Upper lobe of left lung (tissue), 6 donors: ENCODE data around the gene TF. TPM values are rescaled to one million over a fixed set of nuclear protein-coding genes. Genes with fewer than 3 reads are reported as not detected.

ENCODE experiments used
- ATAC-seq, 2 donors: fragments of 200-7000 bp; cut with Tn5 transposase; one replicate each; pipeline ENCODE4 v1.9.1; 2022; ENCODE audit warnings: mild to moderate bottlenecking in 2 of 2, moderate library complexity in 2 of 2; ENCODE audit not compliant: low FRiP score in 2 of 2
- DNase-seq, 2 donors: peaks; one replicate each; pipeline ENCODE4 v3.0.0-alpha.2; 2019 to 2020
- H3K27ac ChIP-seq, 4 donors: fragments of 200-600 bp; sonication (generic); one replicate each; pipeline ENCODE4 v1.5.1; 2016 to 2019
- H3K27me3 ChIP-seq, 4 donors: fragments of 200-600 bp; sonication (generic); one replicate each; pipeline ENCODE4 v1.5.1; 2017 to 2019
- H3K36me3 ChIP-seq, 4 donors: fragments of 200-600 bp; sonication (generic); one replicate each; pipeline ENCODE4 v1.5.1; 2016 to 2019
- H3K4me1 ChIP-seq, 4 donors: fragments of 200-600 bp; sonication (generic); one replicate each; pipeline ENCODE4 v1.5.1; 2018 to 2019
- H3K4me3 ChIP-seq, 4 donors: fragments of 200-600 bp; sonication (generic); one replicate each; pipeline ENCODE4 v1.5.1; 2017 to 2019; ENCODE audit warnings: mild to moderate bottlenecking in 2 of 4, moderate library complexity in 1 of 4
- H3K9me3 ChIP-seq, 4 donors: fragments of 200-600 bp; sonication (generic); one replicate each; pipeline ENCODE4 v1.5.1; 2018 to 2019
- EP300 ChIP-seq, 4 donors: sonication (generic); formaldehyde crosslinking; IDR thresholded peaks; one replicate each; pipeline ENCODE4 v1.5.1; 2017; ENCODE audit warnings: antibody characterized with exemption in 4 of 4, control low read depth in 2 of 4
- POLR2A ChIP-seq, 4 donors: fragments of 450-650 bp; IDR thresholded peaks; one replicate each; pipeline ENCODE4 v1.5.1; 2016 to 2017; ENCODE audit warnings: antibody characterized with exemption in 4 of 4, mild to moderate bottlenecking in 2 of 4
- POLR2AphosphoS5 ChIP-seq, 2 donors: sonication (generic); formaldehyde crosslinking; IDR thresholded peaks; one replicate each; pipeline ENCODE4 v1.5.1; 2017; ENCODE audit warnings: antibody characterized with exemption in 2 of 2
- WGBS, 2 donors: methylation state at CpG; one replicate each; pipeline ENCODE4 v1.1.5; 2017 to 2018; 5-methylcytosine and 5-hydroxymethylcytosine counted together
- total RNA-seq, 6 donors: library from RNA; depleted of rRNA in 4 of 6; stranded (reverse); fragments of >200 nt in 4 of 6; gene quantifications; one replicate each; pipeline versions ENCODE4 v1.1.0 to v1.2.1, GENCODE V29; 2016 to 2021
- TF ChIP-seq, protein P1 (sequence below), 6 experiments: fragments of 450-650 bp in 4 of 6; fragments of 200-600 bp in 2 of 6; sonication (generic) in 2 of 6; IDR thresholded peaks; one replicate each; pipeline ENCODE4 v1.5.1; 2016 to 2019; ENCODE audit warnings: antibody characterized with exemption in 6 of 6
- donor health status: DM: no; HTN: no; CAD: no; lungs with moderate emphysema.
- donor health status: DM: no; HTN: yes; CAD: no; lungs with severe emphysema.

Gene TF
- total RNA-seq, 6 donors from 2014 or later, result 0.61 to 15.5 (median 3.7) TPM

DNA sequence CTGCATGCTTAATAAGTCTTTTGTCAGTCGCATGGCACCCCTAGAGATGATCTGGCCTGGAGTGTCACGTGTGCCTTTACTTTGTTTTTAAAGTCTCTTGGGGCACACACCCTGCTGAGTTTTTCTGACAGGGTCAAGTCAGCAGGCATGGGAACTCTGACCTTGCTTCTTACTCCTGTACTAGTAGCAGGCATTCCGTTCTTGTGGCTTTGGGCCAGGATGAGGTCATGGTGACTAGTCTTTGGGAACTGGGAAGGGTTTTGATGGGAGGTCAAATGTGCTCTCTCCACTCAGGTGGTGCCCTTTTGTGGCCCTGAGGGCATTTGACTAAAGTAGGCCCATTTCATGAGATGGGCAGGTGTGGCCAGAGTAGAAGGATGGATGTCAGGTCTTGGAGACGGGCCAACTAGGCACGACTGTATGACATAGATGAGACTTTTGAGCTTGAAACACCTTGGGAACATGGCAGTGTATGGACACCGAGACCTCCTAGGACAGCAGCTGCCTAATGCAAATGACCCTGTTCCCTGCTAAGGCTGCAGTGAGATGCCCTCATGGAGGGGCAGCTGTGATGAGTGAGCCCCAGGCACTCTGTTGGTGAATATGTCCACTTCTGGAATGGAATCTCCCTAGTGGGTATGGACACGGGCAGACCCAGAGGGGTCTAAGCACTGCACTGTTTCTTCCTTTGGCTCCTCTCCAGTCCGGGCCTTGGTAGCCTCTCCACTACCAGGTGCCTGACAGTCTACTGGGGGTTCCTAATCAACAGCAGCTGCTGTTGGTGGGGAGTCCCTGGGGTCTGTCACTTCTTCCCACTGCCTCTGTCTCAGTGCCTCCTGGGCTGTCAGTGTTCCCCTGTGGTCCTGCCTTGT is 75.8 kb downstream of the TF start:
- no peaks in the 10 kb centered on the region for H3K4me1 ChIP-seq
- H3K4me3 ChIP-seq, result no peak overlapping the region
- H3K36me3 ChIP-seq, result peaks cover 0 to 71% (median 31%) of the 10 kb centered on the region in 4 donors
- DNase-seq (peak in 1 of 2 donors; percentile 42), ATAC-seq (peak in 1 of 2 donors; percentile 59)
- no peaks in the 10 kb centered on the region for H3K9me3 ChIP-seq
- TF ChIP-seq, protein P1, sequence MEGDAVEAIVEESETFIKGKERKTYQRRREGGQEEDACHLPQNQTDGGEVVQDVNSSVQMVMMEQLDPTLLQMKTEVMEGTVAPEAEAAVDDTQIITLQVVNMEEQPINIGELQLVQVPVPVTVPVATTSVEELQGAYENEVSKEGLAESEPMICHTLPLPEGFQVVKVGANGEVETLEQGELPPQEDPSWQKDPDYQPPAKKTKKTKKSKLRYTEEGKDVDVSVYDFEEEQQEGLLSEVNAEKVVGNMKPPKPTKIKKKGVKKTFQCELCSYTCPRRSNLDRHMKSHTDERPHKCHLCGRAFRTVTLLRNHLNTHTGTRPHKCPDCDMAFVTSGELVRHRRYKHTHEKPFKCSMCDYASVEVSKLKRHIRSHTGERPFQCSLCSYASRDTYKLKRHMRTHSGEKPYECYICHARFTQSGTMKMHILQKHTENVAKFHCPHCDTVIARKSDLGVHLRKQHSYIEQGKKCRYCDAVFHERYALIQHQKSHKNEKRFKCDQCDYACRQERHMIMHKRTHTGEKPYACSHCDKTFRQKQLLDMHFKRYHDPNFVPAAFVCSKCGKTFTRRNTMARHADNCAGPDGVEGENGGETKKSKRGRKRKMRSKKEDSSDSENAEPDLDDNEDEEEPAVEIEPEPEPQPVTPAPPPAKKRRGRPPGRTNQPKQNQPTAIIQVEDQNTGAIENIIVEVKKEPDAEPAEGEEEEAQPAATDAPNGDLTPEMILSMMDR (IDR thresholded peaks at IDR 0.05), result peak in 1 of 6 experiments; percentile 13
- TF ChIP-seq POLR2A (IDR thresholded peaks at IDR 0.05) (no peak), EP300 (IDR thresholded peaks at IDR 0.05) (no peak), POLR2AphosphoS5 (IDR thresholded peaks at IDR 0.05) (no peak)
- H3K27me3 ChIP-seq, result no peaks in the 10 kb centered on the region
- no peak overlapping the region for H3K27ac ChIP-seq
- 78 to 88% methylated on average over 8 of the region's 8 CpGs for WGBS, 2 donors

DNA sequence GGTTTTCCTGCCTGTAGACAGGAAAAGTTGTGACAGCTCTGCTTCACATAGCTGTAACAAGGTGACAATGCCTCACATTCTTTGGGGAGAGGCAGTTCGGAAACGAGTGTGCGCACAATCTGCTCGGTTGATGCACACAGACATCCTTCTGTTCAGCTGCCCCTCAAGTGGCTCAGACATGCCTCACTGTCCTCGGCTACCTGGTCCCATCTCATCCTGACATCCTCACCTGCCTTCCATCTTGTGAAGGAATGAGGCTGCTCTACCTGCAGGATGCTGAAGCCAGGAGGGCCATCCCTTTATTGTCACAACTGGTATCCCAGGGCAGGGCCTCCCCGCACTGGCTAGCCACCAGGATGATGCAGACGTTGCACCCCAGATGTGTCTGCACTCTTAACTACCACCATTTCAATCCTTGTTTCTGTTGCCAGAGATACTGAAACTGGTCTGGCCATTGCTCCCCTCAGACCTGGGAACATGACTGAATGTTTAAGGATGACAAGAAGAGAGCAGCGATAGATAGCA is 78.8 kb downstream of the TF start:
- no peaks in the 10 kb centered on the region for H3K9me3 ChIP-seq
- no peaks in the 10 kb centered on the region for H3K4me1 ChIP-seq
- ATAC-seq (no peak), DNase-seq (no peak)
- TF ChIP-seq POLR2AphosphoS5 (IDR thresholded peaks at IDR 0.05) (no peak), POLR2A (IDR thresholded peaks at IDR 0.05) (no peak), EP300 (IDR thresholded peaks at IDR 0.05) (no peak)
- TF ChIP-seq, protein P1 (IDR thresholded peaks at IDR 0.05), result no peak
- H3K27ac ChIP-seq, result no peak overlapping the region
- WGBS, 2 donors, result 86 to 90% methylated on average over 4 to 8 of the region's 8 CpGs
- H3K36me3 ChIP-seq, result peaks cover 0 to 47% (median 19%) of the 10 kb centered on the region in 4 donors
- H3K27me3 ChIP-seq, result no peaks in the 10 kb centered on the region
- H3K4me3 ChIP-seq, result no peak overlapping the region

DNA sequence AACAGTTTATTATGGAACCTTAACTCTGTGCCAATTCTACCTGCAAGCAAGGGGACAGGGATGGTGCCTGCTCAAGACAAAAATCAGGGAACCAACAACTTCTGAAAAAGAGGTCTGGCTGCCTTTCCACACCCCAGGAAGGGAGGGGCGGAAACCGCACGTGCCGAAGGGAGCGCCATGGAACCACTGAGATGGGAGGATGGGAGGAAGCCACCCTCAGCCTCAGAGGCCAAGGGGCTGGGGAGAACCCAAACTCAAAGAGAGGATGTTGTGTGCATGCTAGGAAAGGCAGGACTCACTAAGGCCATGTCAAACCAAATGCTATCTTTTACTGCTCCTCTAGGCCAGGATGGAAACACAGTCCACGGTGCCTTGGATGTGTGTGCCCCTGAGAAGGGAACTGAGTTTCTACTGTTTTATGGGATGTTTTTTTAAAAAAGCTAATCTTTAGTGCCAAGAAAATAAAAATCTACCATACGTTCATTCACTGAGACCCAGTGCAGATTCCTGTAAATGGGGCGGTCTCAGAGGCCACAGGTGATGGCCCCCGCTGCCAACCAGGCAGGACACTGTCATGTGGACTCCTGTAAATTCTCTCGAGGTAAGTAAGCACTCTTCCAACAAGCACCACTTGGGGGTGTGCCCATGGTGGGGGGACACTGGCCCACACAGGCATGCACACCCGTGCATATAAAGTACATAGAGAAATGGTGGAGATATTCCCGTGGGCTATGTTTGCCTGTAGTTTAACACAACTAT is 80.0 kb downstream of the TF start:
- H3K4me3 ChIP-seq, result no peak overlapping the region
- no peak overlapping the region for H3K27ac ChIP-seq
- DNase-seq (no peak), ATAC-seq (no peak)
- WGBS, 2 donors, result 87% methylated on average over 12 of the region's 12 CpGs
- no peaks in the 10 kb centered on the region for H3K4me1 ChIP-seq
- TF ChIP-seq, protein P1 (IDR thresholded peaks at IDR 0.05), result no peak
- TF ChIP-seq EP300 (IDR thresholded peaks at IDR 0.05), result no peak
- TF ChIP-seq POLR2A (IDR thresholded peaks at IDR 0.05), result no peak
- TF ChIP-seq POLR2AphosphoS5 (IDR thresholded peaks at IDR 0.05), result no peak
- H3K36me3 ChIP-seq, result peaks cover 0 to 35% (median 9%) of the 10 kb centered on the region in 4 donors
- H3K9me3 ChIP-seq, result no peaks in the 10 kb centered on the region
- no peaks in the 10 kb centered on the region for H3K27me3 ChIP-seq

DNA sequence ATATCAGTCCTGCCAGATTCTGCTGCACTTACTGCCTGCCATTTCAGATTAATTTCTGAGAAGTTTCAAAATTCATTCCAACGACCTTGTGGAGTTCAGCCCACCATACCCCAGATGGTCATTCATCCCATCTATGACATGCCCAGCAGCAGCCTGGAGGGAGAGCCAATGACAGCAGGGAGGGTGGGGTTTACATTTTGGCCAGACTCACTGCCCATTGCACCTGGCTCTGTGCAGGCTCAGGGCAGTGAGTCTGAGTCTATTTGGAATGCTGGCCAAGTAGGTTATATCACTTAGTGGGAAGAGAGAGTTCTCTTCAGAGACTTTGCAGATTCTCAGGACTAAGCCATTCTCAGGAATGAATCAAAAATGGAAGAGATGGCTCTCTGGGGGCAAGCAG is 80.9 kb downstream of the TF start:
- TF ChIP-seq EP300 (IDR thresholded peaks at IDR 0.05) (no peak), POLR2AphosphoS5 (IDR thresholded peaks at IDR 0.05) (no peak), POLR2A (IDR thresholded peaks at IDR 0.05) (no peak)
- TF ChIP-seq, protein P1 (IDR thresholded peaks at IDR 0.05), result no peak
- Histone ChIP-seq H3K4me3 (no peak overlapping the region), H3K4me1 (no peaks in the 10 kb centered on the region), H3K9me3 (no peaks in the 10 kb centered on the region), H3K36me3 (peaks cover 0 to 25% (median 5%) of the 10 kb centered on the region in 4 donors), H3K27me3 (no peaks in the 10 kb centered on the region), H3K27ac (no peak overlapping the region)
- no peak for ATAC-seq
- 64 to 71% methylated on average over 1 of the region's 1 CpG for WGBS, 2 donors
- DNase-seq, result no peak
